Measurements from ENCODE around the gene KBTBD6.

KBTBD6 gene

GRCh38 chr13:41156620-41157019, 24.0 kb upstream of the KBTBD6 start:
- ATAC-seq: no peak
- TF ChIP-seq CSDC2 (CRISPR knock-in tag; IDR thresholded peaks at IDR 0.05) (no peak), PATZ1 (CRISPR knock-in tag; IDR thresholded peaks at IDR 0.05; ENCODE audit: borderline replicate concordance) (no peak), TCF4 (CRISPR knock-in tag; IDR thresholded peaks at IDR 0.05; ENCODE audit: borderline replicate concordance) (no peak), ZNF8 (CRISPR knock-in tag; IDR thresholded peaks at IDR 0.05) (no peak), ARNTL (CRISPR knock-in tag; IDR thresholded peaks at IDR 0.05; ENCODE audit: borderline replicate concordance, low read depth) (no peak), TSHZ2 (CRISPR knock-in tag; IDR thresholded peaks at IDR 0.05) (no peak), PPARA (CRISPR knock-in tag; IDR thresholded peaks at IDR 0.05; ENCODE audit: borderline replicate concordance) (no peak), POU6F1 (CRISPR knock-in tag; IDR thresholded peaks at IDR 0.05; ENCODE audit: borderline replicate concordance, low read depth) (no peak), BACH2 (CRISPR knock-in tag; IDR thresholded peaks at IDR 0.05; ENCODE audit: borderline replicate concordance) (no peak), ZNF70 (CRISPR knock-in tag; IDR thresholded peaks at IDR 0.05) (no peak), ISL1 (CRISPR knock-in tag; IDR thresholded peaks at IDR 0.05) (no peak), GLIS3 (CRISPR knock-in tag; IDR thresholded peaks at IDR 0.05) (no peak)

- no peak for TF ChIP-seq BACH2 (CRISPR knock-in tag; IDR thresholded peaks at IDR 0.05; ENCODE audit: borderline replicate concordance)
- no peak for TF ChIP-seq POU6F1 (CRISPR knock-in tag; IDR thresholded peaks at IDR 0.05; ENCODE audit: borderline replicate concordance, low read depth)
- TF ChIP-seq TCF4 (CRISPR knock-in tag; IDR thresholded peaks at IDR 0.05; ENCODE audit: borderline replicate concordance): no peak
- no peak for TF ChIP-seq CREB5 (CRISPR knock-in tag; IDR thresholded peaks at IDR 0.05; ENCODE audit: low read depth)
- TF ChIP-seq ZC3H10 (CRISPR knock-in tag; IDR thresholded peaks at IDR 0.05): no peak
- TF ChIP-seq CSDC2 (CRISPR knock-in tag; IDR thresholded peaks at IDR 0.05): no peak
- TF ChIP-seq ISL1 (CRISPR knock-in tag; IDR thresholded peaks at IDR 0.05): no peak
- TF ChIP-seq ZNF8 (CRISPR knock-in tag; IDR thresholded peaks at IDR 0.05): no peak
- TF ChIP-seq TOX (CRISPR knock-in tag; IDR thresholded peaks at IDR 0.05; ENCODE audit: borderline replicate concordance): no peak
- TF ChIP-seq RARB (CRISPR knock-in tag; IDR thresholded peaks at IDR 0.05): no peak
- no peak for TF ChIP-seq PATZ1 (CRISPR knock-in tag; IDR thresholded peaks at IDR 0.05; ENCODE audit: borderline replicate concordance)
- TF ChIP-seq ESRRG (CRISPR knock-in tag; IDR thresholded peaks at IDR 0.05): no peak
- ATAC-seq: no peak
These were observed 21.4 kb upstream of the KBTBD6 start for GRCh38 chr13:41154042-41154441.

- ATAC-seq: no peak
- TF ChIP-seq ZFP30 (CRISPR knock-in tag; IDR thresholded peaks at IDR 0.05): no peak
- no peak for TF ChIP-seq BACH2 (CRISPR knock-in tag; IDR thresholded peaks at IDR 0.05; ENCODE audit: borderline replicate concordance)
- TF ChIP-seq ZNF8 (CRISPR knock-in tag; IDR thresholded peaks at IDR 0.05): no peak
- no peak for TF ChIP-seq CSRNP3 (CRISPR knock-in tag; IDR thresholded peaks at IDR 0.05)
- no peak for TF ChIP-seq ZC3H10 (CRISPR knock-in tag; IDR thresholded peaks at IDR 0.05)
- TF ChIP-seq TCF4 (CRISPR knock-in tag; IDR thresholded peaks at IDR 0.05; ENCODE audit: borderline replicate concordance): no peak
- TF ChIP-seq TSHZ2 (CRISPR knock-in tag; IDR thresholded peaks at IDR 0.05): no peak
- no peak for TF ChIP-seq ARNTL (CRISPR knock-in tag; IDR thresholded peaks at IDR 0.05; ENCODE audit: borderline replicate concordance, low read depth)
- no peak for TF ChIP-seq OSR1 (CRISPR knock-in tag; IDR thresholded peaks at IDR 0.05)
- no peak for TF ChIP-seq SNAI2 (CRISPR knock-in tag; IDR thresholded peaks at IDR 0.05)
- TF ChIP-seq RARB (CRISPR knock-in tag; IDR thresholded peaks at IDR 0.05): no peak
- TF ChIP-seq ESRRG (CRISPR knock-in tag; IDR thresholded peaks at IDR 0.05): no peak
These were observed 19.4 kb upstream of the KBTBD6 start for GRCh38 chr13:41152005-41152404.
